GM19238 (cell line): Measurements from ENCODE around the gene KLF7.

Source experiments
- DNase-seq: peaks from one replicate; pipeline ENCODE4 v3.0.0; 2011; ENCODE audit warnings: low spot score; ENCODE audit not compliant: insufficient read length

KLF7 gene

GRCh38 chr2:207128867-207129266, 36.9 kb downstream of the KLF7 start:
- DNase-seq = no peak

GRCh38 chr2:207126724-207127308, 38.9 kb downstream of the KLF7 start:
- no peak for DNase-seq

DNA sequence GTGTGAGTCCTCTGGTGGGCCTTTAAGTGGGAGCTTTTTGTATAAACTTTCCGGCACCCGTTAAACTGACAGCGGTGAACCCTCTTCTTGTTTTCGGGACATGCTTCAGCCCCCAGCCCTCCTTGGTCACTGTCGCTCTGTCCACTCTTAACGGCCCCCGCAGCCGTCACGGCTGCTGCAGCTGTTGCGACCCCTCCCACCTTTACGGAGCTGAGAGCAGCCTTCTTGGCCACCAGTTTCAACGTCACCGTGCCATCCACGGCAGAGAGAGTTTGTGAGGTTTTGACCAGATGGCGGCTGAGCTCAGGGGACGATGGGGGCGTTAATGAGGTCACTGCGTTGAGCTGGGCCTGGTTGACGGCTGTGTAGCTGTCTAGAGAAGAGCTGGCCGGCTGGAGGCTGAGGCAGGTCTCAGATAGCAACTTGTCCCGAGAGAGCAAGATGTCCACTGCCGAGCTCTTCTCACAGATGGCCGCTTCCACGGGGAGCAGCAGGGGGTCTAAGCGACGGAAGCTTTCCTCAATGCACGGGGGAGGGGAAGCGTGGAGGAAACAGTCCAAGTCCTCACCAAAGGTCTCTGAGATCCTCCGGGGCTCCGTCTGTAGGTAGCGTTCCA, 41.9 kb downstream of the KLF7 start:
- no peak for DNase-seq

GRCh38 chr2:207123335-207123744, 42.4 kb downstream of the KLF7 start:
- DNase-seq = no peak

DNA sequence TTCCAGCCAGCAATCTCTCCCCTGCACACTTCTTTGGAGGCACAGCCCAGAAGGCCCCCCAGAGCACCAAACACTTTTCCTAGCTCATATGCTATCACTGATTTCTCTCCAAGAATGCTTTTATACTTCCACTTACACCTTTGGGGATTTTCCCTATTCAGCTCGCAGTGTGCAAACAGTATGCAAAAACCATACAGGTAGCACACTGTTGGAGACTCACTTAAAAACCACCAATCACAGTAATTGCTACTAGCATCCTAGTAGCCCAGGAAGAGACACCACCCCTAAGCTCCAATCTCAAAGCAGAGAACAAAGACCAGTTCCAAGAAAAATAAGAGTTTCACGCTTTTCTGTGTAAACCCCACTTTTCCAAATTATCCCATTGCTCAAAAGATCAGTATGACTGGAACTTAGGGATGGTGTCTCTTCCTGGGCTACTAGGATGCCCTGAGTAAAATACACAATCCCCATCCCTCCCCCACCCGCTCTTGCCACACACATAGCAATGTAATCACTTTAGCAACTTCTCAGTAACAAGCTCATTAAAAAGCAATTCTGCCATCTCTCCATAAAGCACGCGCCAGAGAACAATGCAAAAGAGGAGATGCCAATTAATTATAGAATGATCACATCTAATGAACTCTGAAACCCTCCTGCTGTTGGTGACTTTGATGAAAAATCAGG, 43.0 kb downstream of the KLF7 start:
- DNase-seq = no peak

GRCh38 chr2:207121784-207122183, 44.0 kb downstream of the KLF7 start:
- DNase-seq = no peak

DNA sequence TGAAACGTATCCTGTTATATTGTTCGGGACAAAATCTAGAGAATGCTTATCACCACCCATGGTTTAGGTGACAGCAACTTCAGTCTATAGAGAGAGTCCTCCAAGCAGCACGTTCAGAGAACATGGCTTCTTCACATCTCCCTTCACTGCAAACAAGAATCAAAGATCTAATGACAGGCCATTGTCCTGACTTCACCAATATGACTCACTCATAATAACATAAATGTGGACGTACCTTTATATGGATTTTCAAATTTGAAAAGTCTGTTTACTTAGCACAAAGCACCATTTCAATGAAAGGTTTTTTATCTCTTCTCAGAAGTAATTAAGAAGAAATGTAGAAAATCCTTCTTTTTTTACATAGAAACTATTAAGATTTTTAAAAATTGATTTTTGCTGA, 46.7 kb downstream of the KLF7 start:
- DNase-seq = no peak

GRCh38 chr2:207117668-207118067, 48.1 kb downstream of the KLF7 start:
- DNase-seq = no peak

- no peak for DNase-seq
Observed at GRCh38 chr2:207115715-207116364, 49.9 kb downstream of the KLF7 start.

- no peak for DNase-seq
Observed at GRCh38 chr2:207113414-207113813, 52.3 kb downstream of the KLF7 start.

GRCh38 chr2:207112785-207113184, 53.0 kb downstream of the KLF7 start:
- no peak for DNase-seq

DNA sequence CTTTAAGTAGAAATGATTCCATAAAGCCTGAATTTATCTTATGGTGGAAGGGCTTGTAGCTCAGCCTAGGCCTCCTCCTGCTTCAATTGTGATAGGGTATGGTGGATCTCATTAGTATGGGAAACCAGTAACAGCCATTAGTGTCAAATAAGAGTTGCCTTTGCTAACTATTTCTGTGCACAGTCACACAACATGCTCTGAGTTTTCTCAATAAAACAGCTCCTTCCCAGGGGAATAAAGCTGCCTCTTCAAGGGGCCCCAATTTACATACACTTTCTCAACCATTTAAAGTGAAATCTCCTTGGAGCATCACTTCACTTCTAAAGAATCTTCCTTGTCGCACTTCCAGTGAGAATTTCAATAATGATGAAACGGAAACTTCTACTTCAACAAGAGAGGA, 53.4 kb downstream of the KLF7 start:
- DNase-seq = no peak

DNA sequence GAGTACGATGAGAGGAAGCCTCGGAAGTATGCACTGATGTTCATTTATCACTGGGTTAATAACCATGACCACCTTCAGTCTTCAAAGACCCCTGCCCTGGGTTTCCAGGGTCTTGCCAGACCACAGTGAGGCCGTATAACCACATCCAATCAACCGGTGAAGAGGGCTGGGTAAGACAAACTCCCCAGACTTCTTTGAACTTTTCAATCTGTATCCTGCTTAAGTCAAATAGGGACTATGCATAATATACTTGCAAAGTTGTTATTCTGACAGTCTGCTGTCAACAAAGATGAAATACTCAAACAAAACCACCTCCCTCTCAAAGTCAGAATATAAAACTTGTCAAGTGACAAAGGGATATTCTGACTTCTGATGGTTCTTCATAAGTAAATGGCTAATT, 54.0 kb downstream of the KLF7 start:
- DNase-seq = no peak

GRCh38 chr2:207110715-207111114, 55.0 kb downstream of the KLF7 start:
- no peak for DNase-seq

DNA sequence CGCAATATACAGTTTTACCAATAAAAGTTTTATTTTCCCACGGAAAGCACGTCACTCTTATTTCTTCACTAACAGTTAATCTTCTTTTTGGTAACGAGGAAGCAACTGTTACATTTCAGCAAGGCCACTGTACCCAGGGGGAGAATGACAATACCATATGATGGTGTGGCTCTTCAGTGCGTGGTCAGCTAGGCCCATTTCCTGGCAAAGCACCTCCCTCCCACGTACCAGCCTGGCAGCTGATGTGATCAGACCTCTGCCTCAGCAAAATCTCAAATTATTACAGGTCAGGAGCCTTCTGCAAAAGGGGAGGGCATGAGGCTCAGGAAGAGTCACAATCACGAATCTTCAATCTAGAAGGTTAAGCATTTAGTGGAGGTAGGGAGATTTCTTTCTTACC, 55.4 kb downstream of the KLF7 start:
- DNase-seq = no peak

GRCh38 chr2:207109768-207110167, 56.0 kb downstream of the KLF7 start:
- no peak for DNase-seq

DNA sequence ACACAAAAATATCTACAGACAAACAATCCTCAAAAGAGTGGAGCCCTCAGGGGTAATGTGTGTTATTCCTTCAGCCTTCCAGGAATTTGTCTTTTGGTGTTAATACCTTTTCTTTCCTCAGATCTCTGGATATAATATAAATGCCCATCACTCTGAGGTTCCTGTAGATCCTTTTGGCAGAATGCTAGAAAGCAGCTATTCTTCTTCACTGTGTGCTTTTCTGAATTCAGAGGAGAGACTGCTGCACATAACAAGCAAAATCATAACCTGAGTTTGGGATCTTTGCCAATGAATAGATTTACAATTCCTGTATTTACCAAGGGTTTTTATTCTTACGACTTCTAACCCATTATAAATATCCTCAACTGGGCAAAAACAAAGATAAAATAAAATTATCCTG, 57.3 kb downstream of the KLF7 start:
- no peak for DNase-seq

GRCh38 chr2:207107551-207107950, 58.2 kb downstream of the KLF7 start:
- no peak for DNase-seq

DNA sequence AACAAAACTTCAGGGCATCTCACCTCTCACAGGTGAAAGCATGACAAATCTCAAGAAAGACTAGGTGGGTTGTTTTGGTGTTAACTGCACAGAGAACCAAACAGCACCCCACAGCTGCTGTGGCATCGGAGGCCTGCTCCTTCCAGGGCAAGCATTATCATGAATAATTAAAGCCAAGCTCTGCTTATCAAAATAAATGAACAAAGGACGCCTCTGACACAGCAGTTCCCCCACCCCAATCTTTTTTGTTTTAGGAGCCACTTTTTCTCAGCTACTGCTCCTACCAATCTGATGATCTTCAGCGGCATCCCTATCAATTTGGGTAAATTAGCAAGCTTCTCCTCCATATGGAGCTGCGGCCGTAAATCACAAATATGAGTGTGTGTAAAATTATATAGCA, 58.6 kb downstream of the KLF7 start:
- no peak for DNase-seq

DNA sequence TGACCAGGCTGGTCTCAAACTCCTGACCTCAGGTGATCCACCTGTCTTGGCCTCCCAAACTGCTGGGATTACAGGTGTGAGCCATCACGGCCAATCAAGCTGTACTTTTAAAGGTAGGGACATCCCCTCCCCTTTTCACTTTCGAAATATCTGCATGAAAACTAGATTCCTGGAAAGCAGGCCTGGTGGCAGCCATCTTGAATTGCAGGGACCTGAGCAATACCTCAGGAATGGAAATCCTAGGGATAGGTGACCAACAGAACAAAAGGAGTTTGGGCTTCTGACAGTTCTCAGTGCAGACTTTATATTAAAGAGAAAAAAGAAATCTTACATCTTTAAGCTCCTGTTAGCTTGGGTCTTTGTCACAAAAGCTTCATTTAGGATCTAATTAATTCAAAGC, 62.6 kb downstream of the KLF7 start:
- DNase-seq = no peak

GRCh38 chr2:207101984-207102383, 63.8 kb downstream of the KLF7 start:
- DNase-seq = no peak

DNA sequence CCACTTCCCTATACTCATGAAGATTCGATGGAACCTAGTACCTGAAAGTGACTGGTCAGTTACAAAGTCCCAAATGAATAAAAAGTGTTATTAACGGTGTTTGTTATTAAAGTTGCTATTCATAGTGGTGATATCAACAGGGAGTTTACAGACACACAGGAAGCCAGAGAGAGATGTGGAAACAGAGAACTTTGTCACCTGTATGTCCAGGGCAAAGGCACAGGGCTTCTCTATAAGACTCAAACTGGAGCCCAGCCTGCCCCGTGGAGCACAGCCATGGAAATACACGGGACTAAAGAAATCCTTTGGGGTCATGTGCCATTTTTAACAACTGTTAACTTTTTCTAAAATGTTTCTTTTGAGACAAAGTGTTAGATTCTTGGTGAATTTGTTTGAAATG, 68.5 kb downstream of the KLF7 start:
- DNase-seq = no peak

DNA sequence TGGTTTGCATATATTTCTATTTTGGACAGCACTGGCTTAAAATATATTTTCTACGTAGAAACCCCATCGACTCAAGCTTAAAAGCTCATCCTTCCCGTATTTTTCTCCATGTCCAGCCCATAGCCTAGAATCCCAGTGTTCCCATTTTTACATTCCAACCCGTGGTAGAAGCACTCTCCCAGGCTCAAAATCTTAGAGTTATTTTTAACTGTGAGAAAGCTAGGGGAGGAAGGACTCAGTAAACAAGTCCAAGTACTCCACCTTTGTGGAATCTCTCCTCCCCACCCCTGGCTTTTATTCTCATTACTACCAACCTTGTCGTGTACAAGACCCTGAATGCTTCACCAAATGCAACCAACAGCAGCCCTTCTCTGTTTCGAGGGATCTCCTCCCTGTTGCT, 69.8 kb downstream of the KLF7 start:
- no peak for DNase-seq
